Adrenal gland (tissue), 12 donors: Measurements from ENCODE around the gene CEACAM19. TPM values are rescaled to one million over a fixed set of nuclear protein-coding genes. Genes with fewer than 3 reads are reported as not detected.
"Not testable (repeated sequence)": the region's sequence is repeated elsewhere in the genome, so short reads cannot be mapped to it uniquely, and the experiment has no call there.

ENCODE experiments used
- DNase-seq, 7 donors: peaks; one replicate each; pipeline ENCODE4 v3.0.0-alpha.2; 2019 to 2020
- H3K27ac ChIP-seq, 5 donors: fragments of 200-600 bp; sonication (generic) in 4 of 5; 1 replicate in 3 of 5; 2 replicates in 2 of 5; pipeline versions ENCODE4 v1.5.1 to v1.8.0; 2016 to 2020; ENCODE audit warnings: mild to moderate bottlenecking in 1 of 5
- H3K27me3 ChIP-seq: fragments of 200-600 bp; 2 replicates; pipeline ENCODE4 v1.8.0; 2021
- H3K36me3 ChIP-seq, 2 donors: fragments of 200-600 bp; replicated peaks in 1 of 2; 1 replicate in 1 of 2; 2 replicates in 1 of 2; pipeline versions ENCODE4 v1.5.1 to v1.8.0; 2018 to 2022
- H3K4me1 ChIP-seq, 2 donors: fragments of 200-600 bp; replicated peaks in 1 of 2; 1 replicate in 1 of 2; 2 replicates in 1 of 2; pipeline versions ENCODE4 v1.5.1 to v1.8.0; 2018 to 2021
- H3K4me3 ChIP-seq, 4 donors: fragments of 200-600 bp; sonication (generic) in 3 of 4; one replicate each; pipeline ENCODE4 v1.5.1; 2016 to 2018
- H3K9me3 ChIP-seq, 3 donors: fragments of 200-600 bp; sonication (generic) in 1 of 3; replicated peaks in 1 of 3; 1 replicate in 2 of 3; 2 replicates in 1 of 3; pipeline versions ENCODE4 v1.5.1 to v1.8.0; 2016 to 2021
- CTCF ChIP-seq, 6 experiments: fragments of 450-650 bp in 4 of 6; fragments of 200-600 bp in 2 of 6; sonication (generic) in 1 of 6; IDR thresholded peaks; 1 replicate in 5 of 6; 2 replicates in 1 of 6; pipeline versions ENCODE4 v1.5.1 to v1.8.0; 2016 to 2021; ENCODE audit warnings: antibody characterized with exemption in 6 of 6, mild to moderate bottlenecking in 2 of 6, moderate library complexity in 1 of 6
- POLR2A ChIP-seq, 2 donors: fragments of 450-650 bp; IDR thresholded peaks; one replicate each; pipeline ENCODE4 v1.6.1; 2017; ENCODE audit warnings: antibody characterized with exemption in 2 of 2, mild to moderate bottlenecking in 2 of 2, moderate library complexity in 1 of 2
- WGBS, 4 donors: extraction: QIAGEN DNeasy Blood & Tissue Kit in 2 of 4; methylation state at CpG; one replicate each; pipeline versions ENCODE4 v1.1.5 to v1.1.7; 2013 to 2017; 5-methylcytosine and 5-hydroxymethylcytosine counted together
- intact Hi-C, 2 donors: fragments of 100-400 bp; cut with DNase I; formaldehyde crosslinking; loops; one replicate each; pipeline versions ENCODE4 v1.14.1 to v1.15.0; 2022 to 2023
- polyA plus RNA-seq, 3 donors: library from polyadenylated mRNA; stranded (reverse); fragments of 200-250 nt in 2 of 3; fragments of 350-450 nt in 1 of 3; fragmentation: Illumina TruSeq in 1 of 3; extraction: RNeasy Lipid Tissue Mini Kit (QIAGEN cat#74804) in 1 of 3; gene quantifications; one replicate each; pipeline ENCODE4 v1.2.3, GENCODE V29; 2013 to 2014
- total RNA-seq, 9 donors: library from RNA; depleted of rRNA in 4 of 9; stranded (reverse); fragments of >200 nt in 4 of 9; fragments of 120-200 nt in 1 of 9; fragmentation: NEBNext Ultra II Directional in 1 of 9; extraction: Animal tissue kit (Norgen Biotek cat#: 25700) in 1 of 9; gene quantifications; one replicate each; pipeline versions ENCODE4 v1.1.0 to v1.2.4, GENCODE V29; 2013 to 2023
- donor health status: healthy with polysubstance abuse.
- donor health status: Bipolar disorder and iron deficiency.
- donor health status: DM: yes; HTN: yes; CAD: no.
- donor health status: DM: no; HTN: no; CAD: no.
- donor health status: DM: no; HTN: no; CAD: no.
- donor health status: DM: yes; HTN: yes; CAD: no.

The CEACAM19 gene
- total and polyA plus RNA-seq, 12 donors = 1.6 to 38.2 (median 3.4) TPM

DNA sequence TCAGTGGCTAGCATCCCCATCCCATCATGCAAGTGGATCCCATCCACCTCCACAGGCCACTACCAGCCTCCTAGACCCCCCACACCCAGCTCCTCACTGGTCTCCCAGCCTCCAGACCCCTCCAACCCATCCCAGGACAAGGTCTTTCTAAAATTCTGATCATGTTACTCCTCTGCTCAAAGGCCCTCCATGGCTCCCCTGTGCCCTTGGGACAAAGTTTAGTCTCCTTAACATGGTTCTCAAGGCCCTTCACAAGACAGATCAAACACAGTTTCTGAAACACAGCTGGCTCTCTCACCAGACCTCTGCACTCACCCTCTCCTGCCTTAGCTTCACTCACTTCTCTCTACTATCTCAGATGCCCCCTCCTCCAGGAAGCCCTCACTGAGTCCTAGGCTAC lies 9.3 kb downstream of the CEACAM19 start:
- Histone ChIP-seq H3K9me3 (no peaks in the 10 kb centered on the region), H3K4me3 (no peak overlapping the region), H3K36me3 (no peaks in the 10 kb centered on the region), H3K27ac (no peak overlapping the region), H3K4me1 (peaks cover 10 to 21% of the 10 kb centered on the region in 2 donors), H3K27me3 (no peaks in the 10 kb centered on the region)
- TF ChIP-seq POLR2A (IDR thresholded peaks at IDR 0.05) = no peak
- TF ChIP-seq CTCF (IDR thresholded peaks at IDR 0.05) = no peak
- no peak for DNase-seq
- intact Hi-C loops = no loop called here

DNA sequence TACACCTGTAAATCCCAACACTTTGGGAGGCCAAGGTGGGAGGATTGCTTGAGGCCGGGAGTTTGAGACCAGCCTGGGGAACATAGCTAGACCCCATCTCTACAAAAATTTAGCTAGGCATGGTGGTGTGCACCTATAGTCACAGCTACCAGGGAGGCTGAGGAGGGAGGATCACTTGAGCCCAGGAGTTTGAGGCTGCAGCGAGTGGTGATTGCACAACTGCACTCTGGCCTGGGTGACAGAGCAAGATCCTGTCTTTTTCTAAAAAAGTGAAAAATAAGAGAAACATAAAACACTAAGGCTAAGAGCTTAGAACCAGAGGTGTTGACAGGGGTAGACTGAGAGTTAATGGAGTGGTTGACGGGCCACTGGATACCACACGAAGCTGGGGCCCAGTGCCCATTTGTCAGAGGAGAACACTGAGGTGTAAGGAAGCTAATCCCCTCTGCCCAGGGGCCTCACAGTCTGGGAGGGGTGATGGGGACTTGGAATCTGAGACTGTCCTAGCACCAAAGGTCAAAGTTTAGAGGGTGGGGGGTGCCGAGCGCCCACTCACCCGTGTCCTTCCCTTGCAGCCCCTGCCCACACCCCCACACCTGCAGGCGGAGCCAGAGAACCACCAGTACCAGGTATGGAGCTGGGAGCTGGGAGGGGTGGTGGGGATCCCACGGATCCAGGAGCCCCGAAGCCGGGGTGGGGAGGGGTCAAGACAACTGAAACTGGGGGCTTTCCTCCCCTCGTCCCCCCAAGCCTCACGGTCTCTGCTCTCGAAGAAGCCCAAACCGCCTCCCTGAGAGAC lies 10.9 kb downstream of the CEACAM19 start:
- Histone ChIP-seq H3K27me3 (no peaks in the 10 kb centered on the region), H3K4me3 (no peak overlapping the region), H3K9me3 (no peaks in the 10 kb centered on the region), H3K36me3 (no peaks in the 10 kb centered on the region), H3K4me1 (peaks cover 10 to 30% of the 10 kb centered on the region in 2 donors), H3K27ac (no peak overlapping the region)
- 81 to 88% (median 86%) methylated on average over 8 to 15 of the region's 15 CpGs for WGBS, 4 donors
- intact Hi-C loops = no loop called here
- DNase-seq = no peak
- TF ChIP-seq POLR2A (IDR thresholded peaks at IDR 0.05) (no peak), CTCF (IDR thresholded peaks at IDR 0.05) (no peak)

DNA sequence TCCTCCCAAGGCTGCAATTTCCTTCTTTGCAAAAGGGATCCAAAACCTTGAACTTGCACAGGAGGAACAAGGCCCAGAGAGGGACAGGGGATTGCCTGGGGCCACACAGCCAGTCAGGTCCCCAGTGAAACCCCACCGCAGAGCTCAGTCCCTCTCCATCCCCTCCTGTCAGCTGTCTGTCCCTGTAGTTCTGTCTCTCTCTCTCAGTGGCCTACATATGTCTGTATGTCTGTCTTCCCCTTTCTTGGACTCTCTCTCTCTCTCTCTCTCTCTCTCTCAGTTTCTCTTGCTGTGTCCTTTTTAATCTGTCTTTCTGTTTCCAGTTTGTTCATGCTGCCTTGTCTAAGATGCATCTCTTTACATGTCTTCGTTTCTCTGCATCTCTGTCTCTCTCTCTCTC lies 11.5 kb downstream of the CEACAM19 start:
- TF ChIP-seq POLR2A (IDR thresholded peaks at IDR 0.05) (no peak), CTCF (IDR thresholded peaks at IDR 0.05) (no peak)
- 89 to 95% (median 92%) methylated on average over 2 of the region's 2 CpGs for WGBS, 4 donors
- Histone ChIP-seq H3K9me3 (no peaks in the 10 kb centered on the region), H3K4me3 (no peak overlapping the region), H3K4me1 (peaks cover 10 to 25% of the 10 kb centered on the region in 2 donors), H3K36me3 (no peaks in the 10 kb centered on the region), H3K27ac (no peak overlapping the region), H3K27me3 (no peaks in the 10 kb centered on the region)
- intact Hi-C loops = no loop called here
- DNase-seq = no peak

- Histone ChIP-seq H3K27ac (peak overlapping the region in 1 of 5 donors; percentile 90), H3K4me1 (peaks cover 10 to 25% of the 10 kb centered on the region in 2 donors), H3K27me3 (no peaks in the 10 kb centered on the region), H3K36me3 (no peaks in the 10 kb centered on the region), H3K9me3 (no peaks in the 10 kb centered on the region), H3K4me3 (no peak overlapping the region)
- no peak for DNase-seq
- no peak for TF ChIP-seq POLR2A (IDR thresholded peaks at IDR 0.05)
- TF ChIP-seq CTCF (IDR thresholded peaks at IDR 0.05) = no peak
- WGBS, 4 donors = 55 to 76% (median 71%) methylated on average over 2 to 9 of the region's 9 CpGs
- intact Hi-C loops = no loop called here
Observed at GRCh38 chr19:44683434-44684210, 12.3 kb downstream of the CEACAM19 start.

DNA sequence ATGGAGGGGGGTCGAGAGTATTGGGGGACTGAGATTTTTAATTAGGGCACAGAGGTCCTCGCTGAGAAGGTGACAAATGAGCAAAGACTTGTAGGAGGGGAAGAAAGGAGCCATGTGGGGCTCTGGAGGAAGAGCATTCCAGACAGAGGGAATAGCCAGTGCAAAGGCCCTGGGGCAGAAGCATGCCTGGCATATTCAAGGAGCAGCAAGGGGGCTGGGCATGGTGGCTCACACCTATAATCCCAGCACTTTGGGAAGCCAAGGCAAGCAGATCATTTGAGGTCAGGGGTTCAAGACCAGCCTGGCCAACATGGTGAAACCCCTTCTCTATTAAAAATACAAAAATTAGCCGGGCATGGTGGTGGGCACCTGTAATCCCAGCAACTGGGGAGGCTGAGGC lies 13.1 kb downstream of the CEACAM19 start:
- H3K27me3 ChIP-seq, H3K9me3 ChIP-seq, H3K4me3 ChIP-seq, DNase-seq, H3K36me3 ChIP-seq, intact Hi-C loops: not testable (repeated sequence)
- Histone ChIP-seq H3K27ac (peak overlapping the region in 4 of 5 donors; percentile 27 to 90 (median 70)), H3K4me1 (peaks cover 12 to 25% of the 10 kb centered on the region in 2 donors)
- WGBS, 4 donors = 83 to 91% (median 90%) methylated on average over 3 of the region's 3 CpGs
